Globus pallidus (tissue), 1 donor: ENCODE measurements around the gene CLDN5.

Source experiments
- DNase-seq: peaks from one replicate; pipeline ENCODE4 v3.0.0-alpha.2; 2015; ENCODE audit warnings: low spot score

The CLDN5 gene

DNA sequence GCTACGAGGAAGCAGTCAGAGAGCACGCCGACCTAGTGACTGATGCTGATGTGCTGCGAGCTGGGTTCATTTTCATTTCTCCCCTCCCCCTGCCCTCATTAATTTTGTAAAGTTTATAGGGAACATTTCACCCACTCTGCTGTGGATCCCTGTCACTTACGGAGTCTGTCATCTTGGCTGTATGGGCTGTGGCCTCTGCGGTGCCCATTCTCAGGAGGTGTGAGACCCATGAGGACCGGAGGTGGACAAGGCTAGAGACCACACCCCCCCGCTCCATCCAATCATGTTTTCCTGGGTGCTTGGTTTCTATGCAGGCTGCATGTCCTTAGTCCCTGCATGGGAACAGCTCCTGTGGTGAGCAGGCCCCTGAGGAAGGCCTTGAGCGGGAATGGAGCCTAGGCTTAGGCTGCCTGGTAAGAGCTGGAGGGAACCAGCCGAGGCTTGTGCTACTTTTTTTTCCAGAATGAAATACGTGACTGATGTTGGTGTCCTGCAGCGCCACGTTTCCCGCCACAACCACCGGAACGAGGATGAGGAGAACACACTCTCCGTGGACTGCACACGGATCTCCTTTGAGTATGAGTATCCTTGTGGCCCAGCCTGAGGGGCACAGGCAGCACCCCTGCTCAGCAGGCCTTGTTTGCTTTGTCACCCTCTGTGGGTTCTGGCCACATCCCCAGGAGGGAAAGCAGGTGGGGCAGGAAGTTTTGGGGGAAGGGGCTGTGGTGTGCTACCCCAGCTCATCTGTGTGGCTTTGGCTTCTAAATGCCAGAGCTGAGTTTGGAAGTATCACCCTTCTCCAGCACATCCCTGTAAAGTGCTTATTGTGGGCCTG lies 19.1 kb downstream of the CLDN5 start:
- DNase-seq = no peak

DNA sequence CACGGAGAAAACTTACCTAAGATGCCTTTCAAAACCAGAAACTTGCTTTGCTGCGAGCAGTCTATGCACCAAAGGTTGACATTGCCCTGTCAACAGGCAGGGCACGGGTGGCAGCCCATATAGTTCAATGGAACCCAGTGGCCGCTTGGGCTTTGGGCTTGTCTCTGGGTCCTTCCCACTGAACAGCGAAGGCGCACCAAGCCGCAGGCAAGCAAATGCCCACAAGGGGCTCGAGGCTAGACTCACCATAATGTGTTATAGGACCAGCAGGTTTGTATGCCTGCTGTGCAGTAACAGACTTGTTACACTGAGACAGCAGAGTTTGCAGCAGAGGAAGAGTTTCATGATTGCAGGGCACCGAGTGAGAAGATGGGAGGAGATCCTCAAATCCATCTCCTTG lies 20.3 kb downstream of the CLDN5 start:
- DNase-seq = no peak

DNA sequence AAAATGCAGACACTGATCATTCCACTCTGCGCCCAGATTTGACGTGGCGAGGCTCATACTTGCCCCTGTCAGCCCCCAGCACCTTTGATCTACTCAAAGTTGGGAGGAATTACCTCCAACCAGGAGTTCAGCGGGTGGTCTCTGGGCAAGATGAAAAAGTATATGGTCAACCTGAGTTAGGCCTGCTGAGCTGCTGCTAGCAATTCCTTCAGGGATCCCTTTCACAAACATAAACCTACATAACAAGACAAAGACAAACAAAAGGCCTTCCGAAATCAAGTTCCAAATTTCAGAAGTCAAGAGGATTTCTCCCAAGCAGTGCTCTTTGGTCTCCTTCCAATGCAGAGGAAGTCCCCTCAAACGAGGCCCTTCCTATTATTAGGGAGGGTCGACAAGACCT lies 20.8 kb downstream of the CLDN5 start:
- no peak for DNase-seq

DNA sequence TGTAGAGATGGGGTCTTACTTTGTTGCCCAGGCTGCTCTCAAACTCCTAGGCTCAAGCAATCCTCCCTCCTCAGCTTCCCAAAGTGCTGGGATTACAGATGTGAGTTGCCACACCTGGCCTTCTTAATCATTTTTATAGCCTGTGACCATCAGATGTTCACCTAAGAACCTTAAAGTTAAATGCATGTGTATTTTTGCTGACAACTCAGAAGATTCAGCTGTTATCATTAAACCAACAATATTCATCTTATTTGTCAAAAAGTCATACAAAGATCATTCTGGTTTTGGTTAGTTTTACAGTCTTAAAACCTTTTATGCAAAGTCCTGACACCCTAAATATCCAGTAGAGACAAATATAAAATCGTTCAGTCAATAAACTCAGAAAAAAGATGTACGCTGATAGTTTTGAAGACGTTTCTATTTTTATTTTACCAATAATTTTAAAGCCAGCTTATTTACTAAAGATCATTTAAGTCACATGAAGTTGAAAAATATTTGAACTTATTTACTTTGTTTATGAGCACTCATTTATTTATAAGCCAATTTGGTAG lies 22.2 kb downstream of the CLDN5 start:
- DNase-seq = no peak

DNA sequence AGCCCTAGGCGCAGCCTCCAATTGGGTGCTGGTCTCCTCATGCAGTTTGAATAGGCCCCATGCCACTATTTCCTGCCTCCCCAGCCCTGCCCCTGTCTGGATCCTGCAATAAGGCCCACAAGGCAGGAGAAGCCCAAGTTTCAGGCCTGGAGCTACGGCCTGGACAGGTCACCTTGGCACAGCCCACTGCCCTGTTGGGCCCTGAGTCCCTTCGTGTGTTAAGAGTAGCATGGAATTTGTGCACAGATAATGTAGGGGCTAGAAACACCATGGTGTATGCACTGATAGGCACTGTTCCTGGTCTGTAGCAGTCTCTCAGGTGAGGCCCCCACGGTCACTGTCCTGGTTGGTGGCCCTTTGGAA lies 24.3 kb downstream of the CLDN5 start:
- no peak for DNase-seq

DNA sequence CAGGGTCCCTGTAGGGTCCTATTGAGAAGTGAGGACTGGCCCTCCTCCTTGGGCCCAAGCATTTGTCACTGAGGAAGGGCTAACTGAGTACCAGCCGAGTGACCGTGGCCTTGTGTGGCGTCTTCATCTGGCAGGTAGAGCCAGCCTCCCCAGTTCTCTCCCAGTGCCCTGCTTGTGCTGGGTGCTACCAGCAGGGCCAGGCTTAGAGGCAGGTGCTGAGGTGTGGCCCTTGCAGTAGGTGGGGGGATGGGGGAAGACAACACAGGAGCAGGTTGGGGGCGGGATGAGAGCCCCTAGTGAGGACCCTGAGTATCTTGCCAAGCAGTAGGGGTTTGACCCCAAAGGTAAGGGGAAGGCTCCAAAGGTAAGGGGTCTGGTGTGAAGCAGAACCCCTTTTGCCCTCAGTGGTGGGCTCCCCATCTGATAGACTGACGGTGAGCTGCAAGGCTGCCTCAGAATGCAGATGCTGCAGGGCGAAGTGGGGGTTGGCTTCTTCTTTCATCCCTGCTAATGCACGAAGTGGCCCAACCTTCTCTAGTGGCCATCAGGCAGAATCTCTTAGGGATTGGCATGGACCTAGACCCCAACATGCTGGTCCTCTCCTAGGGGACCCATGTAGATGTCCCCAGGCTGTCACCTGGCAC lies 24.9 kb downstream of the CLDN5 start:
- DNase-seq = no peak

DNA sequence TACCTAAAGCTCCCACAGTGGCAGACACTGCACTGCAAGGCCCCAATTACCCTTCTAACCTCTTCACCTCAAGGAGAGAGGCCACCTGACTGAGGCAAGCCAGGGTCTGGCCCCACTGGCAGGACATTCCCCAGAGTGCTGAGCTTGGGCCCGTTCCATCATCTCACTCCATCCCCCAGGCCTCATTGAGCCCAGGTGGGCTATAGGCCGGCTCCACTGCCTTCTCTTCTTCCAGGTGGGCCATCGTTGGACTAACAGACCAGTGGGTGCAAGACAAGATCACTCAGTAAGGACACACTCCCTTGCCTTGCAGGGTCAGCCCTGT lies 25.4 kb downstream of the CLDN5 start:
- no peak for DNase-seq

DNA sequence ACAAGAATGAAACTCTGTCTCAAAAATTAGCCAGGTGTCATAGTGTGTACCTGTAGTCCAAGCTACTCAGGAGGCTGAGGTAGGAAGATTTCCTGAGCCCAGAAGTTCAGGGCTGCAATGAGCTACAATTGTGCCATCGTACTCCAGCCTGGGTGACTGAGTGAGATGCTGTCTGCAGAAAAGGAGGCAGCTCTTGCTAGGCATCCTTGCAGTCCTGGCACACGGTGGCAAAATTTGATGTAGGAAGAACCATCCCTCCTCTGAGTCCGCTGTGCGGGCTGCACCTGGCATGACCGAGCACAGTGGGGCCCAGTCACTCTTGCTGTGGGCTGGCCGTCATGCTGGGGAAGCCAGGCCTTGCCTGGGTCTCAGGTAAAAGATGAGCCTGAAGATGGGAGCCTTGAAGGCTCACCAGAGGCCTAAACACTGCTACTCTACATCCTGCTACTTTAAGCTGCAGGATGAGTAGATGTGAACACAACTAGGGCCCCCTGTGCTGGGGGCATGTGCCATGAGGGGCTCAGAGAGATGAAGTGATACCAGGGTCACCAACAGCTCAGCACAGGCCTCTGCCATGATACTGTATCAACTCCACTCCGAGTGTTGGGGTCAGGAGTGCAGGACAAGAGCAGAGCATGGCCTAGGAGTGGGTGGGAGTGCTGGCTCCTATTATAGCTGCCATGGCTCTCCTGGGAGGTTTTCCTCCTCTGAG lies 25.9 kb downstream of the CLDN5 start:
- no peak for DNase-seq

DNA sequence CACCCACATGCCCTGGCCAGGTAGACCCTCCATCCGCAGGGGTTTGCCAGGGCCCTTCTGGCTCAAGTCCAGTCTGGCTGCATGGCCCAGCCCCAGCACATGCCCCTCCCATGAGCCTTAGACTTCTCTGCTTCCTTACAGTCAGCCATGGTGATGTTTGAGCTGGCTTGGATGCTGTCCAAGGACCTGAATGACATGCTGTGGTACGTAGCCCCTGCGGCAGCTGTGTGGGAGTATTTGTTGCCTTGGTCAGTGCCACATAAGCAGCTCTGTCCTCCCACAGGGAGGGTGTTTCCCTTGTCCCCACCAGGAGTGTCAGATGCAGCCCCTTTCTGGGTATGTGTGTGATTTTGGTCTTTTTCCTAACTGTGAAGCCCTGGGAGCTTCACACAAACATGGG lies 27.0 kb downstream of the CLDN5 start:
- no peak for DNase-seq

DNA sequence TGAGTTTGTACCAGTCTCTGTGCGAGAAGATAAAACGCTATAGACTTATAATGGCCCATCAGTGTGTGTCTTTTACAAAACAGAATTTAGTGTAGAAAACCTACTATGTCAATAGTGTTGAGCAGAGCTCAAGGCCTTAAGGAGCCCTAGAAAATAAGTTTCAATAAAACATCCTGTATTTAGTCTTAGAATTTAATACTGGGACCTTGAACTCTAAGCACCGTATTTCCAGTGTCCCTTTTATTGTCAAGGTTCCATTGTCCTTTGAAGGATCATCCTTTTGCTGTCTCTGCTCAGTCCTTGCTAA lies 27.9 kb downstream of the CLDN5 start:
- DNase-seq = no peak

DNA sequence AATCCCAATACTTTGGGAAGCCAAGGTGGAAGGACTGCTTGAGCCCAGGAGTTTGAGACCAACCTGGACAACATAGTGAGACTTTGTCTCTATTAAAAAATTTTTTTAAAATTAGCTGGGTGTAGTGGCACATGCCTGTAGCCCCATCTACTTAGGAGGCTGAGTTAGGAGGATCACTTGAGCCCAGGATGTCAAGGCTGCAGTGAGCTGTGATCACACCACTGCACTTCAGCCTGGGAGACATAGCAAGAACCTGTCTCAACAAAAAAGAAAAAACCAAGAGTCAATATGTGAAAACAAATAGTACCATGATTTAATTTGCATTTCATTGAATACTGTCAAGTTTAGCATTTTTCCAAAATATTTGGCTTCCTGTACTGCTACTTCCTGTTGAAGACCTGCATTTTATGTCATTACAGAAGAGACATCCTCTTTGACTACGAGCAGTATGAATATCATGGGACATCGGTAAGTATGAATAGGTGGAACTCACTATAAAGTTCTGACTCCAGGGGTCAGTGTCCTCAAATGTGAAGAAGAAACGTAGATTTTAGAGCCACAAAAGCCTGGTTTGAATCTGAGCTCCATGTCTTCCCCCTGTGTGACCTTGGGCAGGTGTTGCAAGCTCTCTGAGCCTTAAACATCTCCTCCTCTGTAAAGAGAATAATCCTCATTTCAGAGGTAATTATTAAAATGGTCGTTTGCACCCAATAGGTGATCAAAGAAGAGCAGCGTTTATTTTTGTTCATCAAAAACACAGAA lies 28.5 kb downstream of the CLDN5 start:
- DNase-seq = no peak

DNA sequence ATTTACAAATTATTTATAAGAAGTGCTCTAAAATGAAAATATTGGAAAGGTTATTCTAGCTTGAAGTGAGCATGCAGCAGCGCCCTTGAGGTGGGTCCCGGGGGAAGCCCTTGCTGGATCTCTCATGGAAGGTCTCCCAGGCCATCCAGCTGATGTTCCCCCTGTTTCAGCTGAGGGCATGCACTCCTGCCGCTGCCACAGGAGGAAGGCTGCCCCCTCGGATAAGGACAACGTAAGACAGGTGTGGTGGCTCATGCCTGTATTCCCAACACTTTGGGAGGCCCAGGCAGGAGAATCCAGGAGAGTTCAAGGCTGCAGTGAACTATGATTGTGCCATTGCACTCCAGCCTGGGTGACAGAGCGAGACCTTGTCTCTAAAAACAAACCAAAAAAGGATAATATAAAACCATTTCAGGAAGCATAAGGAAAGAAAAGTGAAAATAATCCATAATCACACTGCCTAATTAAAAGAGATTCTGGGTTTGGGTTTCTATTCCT lies 29.5 kb downstream of the CLDN5 start:
- no peak for DNase-seq

DNA sequence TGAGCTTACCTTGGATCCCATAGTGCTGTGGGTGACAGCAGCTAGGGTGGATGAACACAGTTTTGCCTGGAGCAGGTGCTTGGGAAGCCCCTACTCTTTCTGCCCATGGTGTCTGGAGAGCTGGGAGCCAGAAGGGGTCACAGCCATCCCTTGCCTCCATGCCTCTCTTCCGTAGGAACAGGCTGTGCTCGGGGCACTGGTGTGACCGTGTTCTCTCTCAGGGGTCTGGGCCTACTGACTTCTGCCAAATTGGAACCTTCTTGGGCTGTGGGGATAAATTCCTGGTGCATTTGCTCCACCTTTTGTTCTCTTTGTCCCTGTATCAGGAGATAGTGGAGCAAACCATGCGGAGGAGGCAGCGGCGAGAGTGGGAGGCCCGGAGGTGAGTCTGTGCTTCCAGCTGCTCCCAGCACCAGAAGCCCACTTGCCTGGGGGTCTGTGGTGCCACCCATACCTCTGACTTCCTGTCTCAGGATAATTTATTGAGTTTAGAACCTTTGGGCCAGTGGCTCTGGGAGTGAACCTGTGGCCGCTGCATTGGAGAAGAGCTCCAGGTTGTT lies 30.1 kb downstream of the CLDN5 start:
- DNase-seq = no peak

DNA sequence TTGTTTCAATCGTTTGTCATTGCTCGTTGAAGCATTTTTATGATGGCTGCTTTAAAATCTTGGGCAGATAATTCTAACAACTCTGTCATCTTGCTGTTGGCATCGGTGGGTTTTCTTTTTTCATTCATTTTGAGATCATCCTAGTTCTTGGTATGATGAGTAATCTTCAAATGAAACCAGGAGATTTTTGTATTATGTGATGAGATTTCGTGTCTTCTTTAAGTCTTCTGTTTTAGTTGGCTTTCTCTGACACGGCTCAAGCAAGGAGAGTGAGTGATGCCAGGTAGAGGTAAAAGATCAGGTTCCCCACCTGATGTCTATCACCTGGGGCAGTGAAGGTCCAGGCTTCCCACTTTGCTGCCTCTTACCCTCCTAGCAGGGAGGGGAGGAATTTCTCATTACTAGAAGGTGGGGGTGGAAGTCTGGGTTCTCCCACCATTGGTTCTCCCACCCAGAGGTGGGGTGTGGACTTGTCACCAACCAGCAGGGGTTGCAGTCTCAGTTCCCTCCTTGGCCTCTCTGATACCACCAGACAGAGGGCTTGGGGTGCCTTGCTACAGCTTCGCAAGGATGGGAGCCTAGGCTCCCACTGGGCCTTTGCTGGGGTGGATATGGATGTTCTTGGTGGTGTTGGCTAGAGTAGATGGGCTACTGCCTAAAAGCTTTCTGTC lies 31.6 kb downstream of the CLDN5 start:
- no peak for DNase-seq

DNA sequence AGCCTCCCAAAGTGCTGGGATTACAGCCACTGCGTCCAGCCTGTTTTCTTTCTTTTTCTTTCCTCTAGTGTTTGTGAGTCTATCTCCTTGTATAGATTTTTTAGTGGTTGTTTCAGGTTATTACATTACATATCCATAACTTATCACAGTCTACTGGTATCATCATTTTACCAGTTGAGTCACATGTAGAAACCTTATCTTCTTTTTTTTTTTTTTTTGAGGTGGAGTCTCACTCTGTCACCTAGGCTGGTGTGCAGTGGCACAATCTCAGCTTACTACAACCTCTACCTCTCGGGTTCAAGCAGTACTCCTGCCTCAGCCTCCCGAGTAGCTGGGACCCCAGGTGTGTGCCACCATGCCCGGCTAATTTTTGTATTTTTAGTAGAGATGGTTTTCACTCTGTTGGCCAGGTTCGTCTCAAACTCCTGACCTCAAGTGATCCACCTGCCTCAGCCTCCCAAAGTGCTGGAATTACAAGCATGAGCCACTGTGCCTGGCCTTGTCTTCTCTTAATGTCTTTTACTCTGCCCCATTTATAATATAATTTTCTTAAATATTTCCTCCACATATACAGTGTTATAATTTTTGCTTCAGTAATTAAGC lies 33.5 kb downstream of the CLDN5 start:
- no peak for DNase-seq

DNA sequence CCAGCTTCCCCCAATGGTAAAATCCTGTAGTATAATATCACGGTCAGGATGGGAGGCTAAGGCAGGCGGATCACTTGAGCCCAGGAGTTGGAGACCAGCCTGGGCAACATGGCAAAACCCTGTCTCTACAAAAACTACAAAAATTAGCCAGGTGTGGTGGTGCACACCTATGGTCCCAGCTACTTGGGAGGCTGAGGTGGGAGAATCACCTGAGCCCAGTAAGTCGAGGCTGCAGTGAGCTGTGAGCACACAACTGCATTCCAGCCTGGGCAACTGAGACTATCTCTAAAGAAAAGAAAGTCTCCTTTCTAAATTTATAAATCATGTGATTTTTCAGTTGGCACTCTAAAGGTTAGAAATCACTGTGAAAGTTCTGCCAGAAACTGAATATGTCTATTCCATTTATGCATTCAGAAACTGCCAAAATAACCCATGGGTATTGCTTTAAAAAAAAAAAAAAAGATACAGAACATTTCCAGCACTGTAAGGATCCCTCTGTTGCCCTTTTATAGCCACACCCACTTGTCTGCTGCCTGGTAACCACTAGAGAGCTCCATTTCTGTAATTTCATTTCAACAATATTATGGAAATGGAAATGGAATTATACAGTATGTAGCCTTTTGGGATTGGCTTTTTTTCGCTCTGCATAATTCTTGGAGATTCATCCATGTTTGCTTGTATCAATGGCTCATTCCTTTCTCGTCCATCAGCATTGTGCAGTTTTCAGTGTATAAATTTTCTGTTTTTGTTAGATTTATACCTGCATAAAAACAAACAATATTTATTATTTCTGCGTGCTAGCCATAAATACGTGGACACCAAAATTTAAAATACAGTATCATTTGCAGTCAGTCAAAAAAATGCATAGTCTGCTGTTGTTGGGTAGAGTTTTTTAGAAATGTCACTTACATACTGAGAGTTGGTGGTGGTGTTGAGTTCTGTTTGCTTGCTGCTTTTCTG lies 35.0 kb downstream of the CLDN5 start:
- no peak for DNase-seq

DNA sequence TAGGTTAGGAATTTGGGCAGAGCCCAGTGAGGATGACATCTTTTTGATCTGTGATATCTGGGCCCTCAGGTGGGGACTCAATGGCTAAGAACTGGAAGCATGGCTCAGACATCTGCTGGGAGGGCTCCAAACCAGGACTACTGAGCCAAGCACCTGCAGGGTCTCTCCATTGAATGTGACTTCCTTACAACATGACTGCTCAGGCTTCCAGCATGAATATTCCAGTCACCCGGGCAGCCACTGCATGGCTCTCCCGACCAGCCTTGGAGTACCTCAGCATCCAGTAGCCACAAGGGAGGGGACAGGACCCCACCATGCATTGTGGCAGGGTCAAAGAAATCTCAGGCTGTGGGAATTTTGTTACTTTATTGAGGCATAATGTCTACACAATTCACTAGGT lies 35.9 kb downstream of the CLDN5 start:
- no peak for DNase-seq

DNA sequence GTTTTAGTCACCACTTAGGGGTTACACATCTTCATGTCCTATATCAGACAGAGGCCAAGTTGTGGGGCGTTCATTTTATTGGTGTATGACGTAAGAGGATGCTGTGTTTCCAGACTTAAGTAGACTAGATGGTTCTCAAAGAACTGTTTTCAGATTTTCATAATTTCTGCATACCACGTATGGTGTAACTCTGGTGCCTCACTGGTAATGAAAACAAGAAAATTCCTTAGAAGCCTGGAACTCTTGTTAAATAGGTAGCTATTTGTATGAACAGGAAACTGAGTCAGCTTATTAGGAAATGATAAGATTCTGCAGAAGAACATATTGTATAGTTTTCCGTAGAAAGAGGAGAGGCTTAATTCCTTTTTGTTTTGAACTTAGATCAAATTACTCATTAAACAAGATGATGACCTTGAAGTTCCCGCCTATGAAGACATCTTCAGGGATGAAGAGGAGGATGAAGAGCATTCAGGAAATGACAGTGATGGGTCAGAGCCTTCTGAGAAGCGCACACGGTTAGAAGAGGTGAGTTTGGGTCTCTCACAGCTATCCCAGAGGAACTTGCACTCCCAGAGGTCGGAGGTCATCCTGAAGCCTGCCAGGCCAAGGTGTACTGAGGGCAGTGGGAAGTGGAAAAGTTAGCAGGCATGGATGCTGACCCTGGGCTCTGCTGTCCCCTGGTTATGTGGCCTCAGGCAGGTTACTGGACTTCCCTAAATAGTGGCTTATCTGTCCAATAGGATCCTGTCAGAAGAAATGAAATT lies 40.5 kb downstream of the CLDN5 start:
- no peak for DNase-seq

DNA sequence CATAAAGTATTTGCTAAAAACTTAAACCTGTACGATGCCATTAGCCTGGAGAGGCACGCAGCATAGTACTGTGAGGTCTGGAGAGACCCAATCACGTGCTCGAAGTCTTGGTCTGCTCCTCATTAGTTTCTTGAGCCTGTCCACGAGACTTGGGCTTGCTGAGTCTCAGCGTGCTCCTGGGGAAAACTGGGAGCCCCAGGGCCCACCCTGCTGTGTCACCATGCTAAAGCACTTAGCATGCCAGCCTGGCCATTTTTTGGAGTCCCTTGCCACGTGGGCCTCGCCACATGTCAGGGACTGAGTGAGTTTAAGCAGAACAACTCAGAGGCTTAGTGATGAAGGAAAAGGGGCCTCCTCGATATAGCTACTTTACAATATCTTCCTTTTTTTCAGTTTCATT lies 41.9 kb downstream of the CLDN5 start:
- DNase-seq = no peak
